IPS DF 19.7 (cell line): ENCODE data around the gene PGK2.

ENCODE experiments used
- DNase-seq: peaks from one replicate; pipeline ENCODE4 v3.0.0-alpha.2; 2013; ENCODE audit warnings: low read depth, low spot score

Gene PGK2

GRCh38 chr6:49736017-49736508 lies 51.0 kb downstream of the PGK2 start:
- no peak for DNase-seq
